HG02610 (cell line): Measurements from ENCODE around the gene ZNF268.
"Not testable (repeated sequence)": the region's sequence is repeated elsewhere in the genome, so short reads cannot be mapped to it uniquely, and the experiment has no call there.

Experiments
- ATAC-seq: cut with Tn5 transposase; IDR thresholded peaks from one replicate; pipeline ENCODE4 v1.9.1; 2021; ENCODE audit warnings: mild to moderate bottlenecking, moderate library complexity; ENCODE audit not compliant: unreplicated experiment

ZNF268 gene

GRCh38 chr12:133226690-133227089 lies 45.4 kb downstream of the ZNF268 start:
- no peak for ATAC-seq

- no peak for ATAC-seq
Measured at GRCh38 chr12:133227281-133227852, 46.1 kb downstream of the ZNF268 start.

- no peak for ATAC-seq
Measured at GRCh38 chr12:133231001-133231400, 49.7 kb downstream of the ZNF268 start.

- no peak for ATAC-seq
Measured at GRCh38 chr12:133233006-133233405, 51.7 kb downstream of the ZNF268 start.

GRCh38 chr12:133233993-133234564 lies 52.8 kb downstream of the ZNF268 start:
- ATAC-seq: no peak

- no peak for ATAC-seq
Measured at GRCh38 chr12:133234971-133235370, 53.7 kb downstream of the ZNF268 start.

GRCh38 chr12:133235401-133236112 lies 54.3 kb downstream of the ZNF268 start, which contains the start of gene ANHX:
Gene ANHX (minus strand): TSS chr12:133235877. CDS start chr12:133234356, 1,521 bp downstream.
- ATAC-seq: no peak

GRCh38 chr12:133236144-133236543 lies 54.8 kb downstream of the ZNF268 start:
- ATAC-seq: no peak

GRCh38 chr12:133236556-133236955 lies 55.3 kb downstream of the ZNF268 start:
- no peak for ATAC-seq

GRCh38 chr12:133251732-133252131 lies 70.4 kb downstream of the ZNF268 start:
- no peak for ATAC-seq

- ATAC-seq: not testable (repeated sequence)
Measured at GRCh38 chr12:133255833-133256232, 74.5 kb downstream of the ZNF268 start.

GRCh38 chr12:133256321-133256720 lies 75.0 kb downstream of the ZNF268 start:
- no peak for ATAC-seq

- no peak for ATAC-seq
Measured at GRCh38 chr12:133264173-133264572, 82.9 kb downstream of the ZNF268 start.
